HG02759 (cell line): ENCODE results near the gene XRN2.

Experiments
- ATAC-seq: cut with Tn5 transposase; IDR thresholded peaks from one replicate; pipeline ENCODE4 v1.9.1; 2021; ENCODE audit warnings: mild to moderate bottlenecking, moderate library complexity; ENCODE audit not compliant: unreplicated experiment

XRN2 gene

DNA sequence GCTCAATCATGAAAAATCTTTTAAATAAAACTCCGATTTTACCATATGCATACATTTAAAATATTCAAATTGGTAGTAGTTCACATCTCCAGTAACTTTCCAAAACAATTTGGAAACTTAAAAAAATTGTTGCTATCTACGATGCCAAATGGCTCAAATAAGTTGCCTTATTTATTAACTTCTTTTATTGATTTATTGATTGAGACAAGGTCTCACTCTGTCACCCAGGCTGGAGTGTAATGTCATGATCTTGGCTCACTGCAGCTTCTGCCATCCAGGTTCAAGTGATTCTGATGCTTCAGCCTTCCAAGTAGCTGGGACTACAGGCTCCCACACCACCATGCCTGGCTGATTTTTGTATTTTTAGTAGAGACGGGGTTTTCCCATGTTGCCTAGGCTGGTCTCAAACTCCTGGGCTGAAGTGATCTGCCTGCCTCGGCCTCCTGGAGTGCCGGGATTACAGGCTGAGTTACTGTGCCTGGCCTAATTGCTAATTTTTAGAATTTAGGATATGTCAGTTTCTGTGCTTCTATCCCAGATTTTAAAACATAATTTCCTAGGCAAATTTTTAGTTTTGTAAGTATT lies 81.3 kb downstream of the XRN2 start:
- no peak for ATAC-seq

GRCh38 chr20:21386111-21386510 lies 83.0 kb downstream of the XRN2 start:
- no peak for ATAC-seq

DNA sequence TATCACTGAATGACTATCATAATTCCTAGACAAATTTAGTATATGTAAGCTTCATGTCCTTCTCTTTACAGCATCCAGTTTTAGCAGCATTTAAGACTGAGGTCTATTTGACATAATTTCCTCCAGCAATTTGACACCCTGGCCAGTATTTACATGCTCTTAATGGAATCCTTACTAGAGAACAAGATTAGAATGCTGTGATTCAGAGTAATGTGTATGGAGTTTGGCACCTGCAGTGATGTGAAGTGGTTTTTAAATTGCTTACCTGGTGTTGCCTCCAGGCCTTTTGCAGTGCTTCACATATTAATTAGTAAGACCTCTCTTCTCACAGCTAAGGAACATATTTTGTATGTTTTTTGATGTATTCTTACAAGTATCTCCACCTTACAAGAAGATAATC lies 84.4 kb downstream of the XRN2 start:
- no peak for ATAC-seq

DNA sequence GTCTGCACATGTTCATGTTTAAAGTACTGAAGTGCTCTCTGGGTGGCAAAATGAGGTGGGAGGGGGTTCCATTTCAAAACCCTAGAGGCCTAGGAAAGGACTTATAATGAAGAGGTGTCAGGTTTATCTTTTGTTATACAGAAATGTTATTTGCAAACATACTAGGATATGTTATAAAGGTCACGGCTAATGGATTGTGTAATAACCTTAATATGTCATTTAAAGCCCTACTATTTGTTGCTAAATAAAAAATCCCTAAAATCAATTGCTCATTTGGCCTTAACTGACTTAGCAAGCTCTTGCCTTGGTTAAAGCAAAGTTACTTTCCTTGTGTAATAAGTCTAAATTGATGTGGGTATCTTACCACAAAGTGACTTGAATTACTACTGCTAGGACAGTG lies 85.4 kb downstream of the XRN2 start:
- no peak for ATAC-seq

DNA sequence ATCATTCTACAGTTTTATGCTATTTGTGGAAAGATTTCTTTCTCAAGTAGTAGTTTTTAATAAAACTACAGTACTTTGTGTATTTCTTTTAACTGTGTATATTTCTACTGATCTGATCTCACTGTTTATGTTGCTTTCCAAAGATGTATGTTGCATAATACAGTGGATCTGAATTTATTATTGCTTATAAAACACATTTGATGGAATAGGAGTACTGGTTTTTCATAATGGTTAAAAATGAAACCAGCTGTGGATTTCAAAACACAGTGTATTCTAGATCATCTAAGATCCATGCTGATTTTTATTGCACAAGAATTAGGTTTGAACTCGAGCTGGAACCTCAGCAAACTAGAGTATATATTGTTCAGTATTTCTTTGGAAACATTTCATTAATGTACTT lies 86.2 kb downstream of the XRN2 start:
- no peak for ATAC-seq

GRCh38 chr20:21390768-21391167 lies 87.6 kb downstream of the XRN2 start:
- ATAC-seq: no peak

DNA sequence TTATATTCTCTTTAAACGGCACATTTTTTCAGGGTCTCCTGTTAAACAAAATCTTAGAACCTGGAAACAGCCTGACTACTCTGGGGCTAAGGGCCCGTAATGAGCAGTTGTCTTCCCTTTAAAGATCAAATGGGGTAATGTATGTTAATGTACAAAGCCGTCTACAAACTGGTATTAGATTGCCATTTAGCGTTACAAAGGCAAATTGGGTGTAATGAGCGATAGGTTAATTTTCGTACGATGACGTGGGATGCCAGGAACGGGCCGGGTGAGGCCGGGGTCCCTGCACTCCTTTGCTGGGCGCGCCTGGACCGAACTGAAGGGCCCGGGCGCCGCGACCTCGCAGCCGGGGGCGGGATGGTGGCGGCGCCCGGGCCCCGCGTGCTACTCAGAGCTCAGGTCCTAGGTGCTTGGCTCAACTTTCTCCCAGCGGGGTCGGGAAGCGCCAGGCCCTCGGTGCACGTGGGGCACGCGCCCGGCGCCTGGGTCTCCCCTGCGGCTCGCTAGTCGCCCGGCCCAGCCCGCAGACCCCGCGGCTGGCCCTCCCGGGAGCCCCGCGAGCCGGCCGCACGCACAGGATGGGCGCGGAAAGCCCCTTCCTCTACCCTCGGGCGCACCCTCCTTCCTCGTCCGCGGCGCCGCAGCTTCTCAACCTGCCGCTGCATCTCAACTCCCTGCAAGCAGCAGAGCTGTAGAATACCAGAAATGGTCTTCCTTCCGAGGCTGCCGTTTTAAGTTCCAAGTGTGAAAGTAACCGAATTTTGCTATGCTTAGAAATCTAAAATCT lies 88.2 kb downstream of the XRN2 start:
- ATAC-seq: peak; percentile 49

DNA sequence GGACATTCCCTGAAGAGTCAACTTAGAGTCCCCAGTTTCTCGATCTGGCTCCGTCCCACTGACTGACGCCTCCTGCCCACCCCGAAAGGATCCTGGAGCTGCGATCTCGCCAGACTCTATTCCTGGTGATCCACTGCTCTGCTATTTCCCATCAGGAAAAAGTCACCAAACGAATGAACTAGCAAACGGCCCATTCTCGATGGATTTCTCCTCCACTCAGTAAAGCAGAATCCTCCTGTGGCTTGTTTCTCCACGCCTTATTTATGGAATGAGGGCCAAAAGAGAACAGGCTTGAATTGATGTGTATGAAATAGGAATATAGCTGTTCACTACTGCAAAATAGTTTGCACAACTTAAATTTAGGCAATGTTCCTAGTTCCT lies 88.8 kb downstream of the XRN2 start:
- ATAC-seq: no peak

DNA sequence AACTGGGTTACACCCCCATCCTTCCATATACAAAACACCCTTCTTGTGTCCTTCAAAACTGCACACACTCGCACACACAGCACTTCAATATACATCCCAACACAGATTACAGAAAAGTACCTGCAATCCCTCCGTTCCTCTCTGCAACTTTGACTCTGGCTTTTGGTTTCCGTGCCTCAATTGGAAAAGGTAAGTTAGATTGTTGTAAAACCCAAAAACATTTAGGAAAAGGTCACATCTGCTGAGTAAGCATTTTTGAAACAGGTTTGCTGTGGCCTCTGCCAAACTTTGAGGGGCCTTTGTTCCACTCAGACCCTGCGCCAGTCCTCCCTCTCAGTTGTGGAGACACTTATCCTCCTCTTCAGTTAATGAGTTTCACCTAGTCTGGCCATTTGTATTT lies 90.0 kb downstream of the XRN2 start:
- ATAC-seq: no peak

DNA sequence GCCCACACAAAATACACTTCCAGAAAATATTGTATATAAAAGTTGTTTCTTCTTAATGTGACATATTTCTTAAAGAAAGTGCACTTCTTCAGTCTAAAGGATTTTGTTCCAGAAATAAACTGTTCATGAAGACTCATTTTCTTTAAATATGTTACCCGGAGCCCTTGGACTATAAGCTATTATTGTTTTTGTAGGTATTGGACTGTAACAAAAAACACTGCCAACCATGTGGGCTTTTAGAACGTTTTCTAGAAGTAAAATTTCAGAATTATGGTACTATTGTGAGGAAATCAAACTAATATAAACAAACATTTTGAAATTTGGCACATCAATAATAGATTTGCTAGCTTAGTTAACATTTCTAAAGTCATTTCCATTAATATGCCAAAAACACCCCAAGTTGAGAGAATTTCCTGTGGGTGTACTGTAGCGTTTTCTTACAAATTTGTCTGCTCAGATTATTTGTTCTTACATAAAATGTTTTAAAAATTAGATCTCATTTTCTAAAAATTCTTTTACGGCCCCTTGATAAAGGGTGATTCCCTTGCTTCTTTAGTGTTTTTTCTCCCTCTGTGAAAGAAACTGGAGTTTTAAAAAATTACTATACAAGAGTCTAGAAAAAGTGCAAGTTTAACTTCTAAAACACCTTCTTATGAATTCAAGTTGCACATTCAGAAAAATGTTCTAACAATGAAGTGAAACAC lies 90.8 kb downstream of the XRN2 start:
- ATAC-seq: no peak

DNA sequence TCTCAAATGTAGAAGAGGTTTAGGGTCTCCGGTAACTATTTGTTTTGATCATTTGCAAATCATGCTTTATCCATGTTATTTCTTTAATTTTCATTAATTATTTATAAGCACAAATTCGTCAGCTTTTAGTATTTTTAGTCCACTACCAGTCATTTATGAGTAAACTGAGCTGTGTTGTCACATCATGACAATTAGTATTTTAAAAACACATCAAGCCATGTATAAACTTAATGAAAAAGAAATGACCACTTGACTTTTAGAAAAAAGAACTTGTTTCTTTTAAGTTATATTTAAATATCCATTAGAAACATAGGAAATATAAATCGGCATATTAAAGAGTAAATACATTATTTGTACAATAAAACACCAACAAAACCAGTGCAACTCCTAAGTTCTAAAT lies 91.4 kb downstream of the XRN2 start:
- ATAC-seq: no peak

DNA sequence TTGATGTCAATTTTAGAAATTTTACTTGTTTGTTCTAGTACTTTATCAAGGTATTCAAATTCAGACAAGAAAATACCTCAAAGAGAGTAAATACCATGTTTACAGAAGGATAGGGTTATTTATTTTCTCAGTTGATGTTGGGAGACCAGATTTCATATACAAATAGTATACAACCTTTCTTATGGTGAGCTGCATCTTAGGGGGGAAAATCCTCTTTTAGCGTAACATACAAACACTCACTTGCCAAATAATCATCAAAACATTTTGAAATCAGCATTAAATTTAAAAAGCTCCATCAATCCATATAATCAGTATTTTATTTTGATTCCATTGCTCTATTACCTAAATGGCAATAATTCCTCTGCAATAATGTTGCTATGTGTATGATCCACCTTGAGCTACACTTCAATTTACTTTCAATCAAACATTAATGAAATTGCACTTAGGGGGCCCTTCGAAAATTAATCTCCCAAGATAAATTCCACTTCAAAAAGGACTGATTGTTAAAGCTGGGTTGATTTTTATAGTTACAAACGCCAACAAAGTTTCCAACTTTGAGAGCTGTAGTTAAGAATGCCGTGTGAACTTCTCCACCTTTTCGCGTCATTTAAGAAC lies 92.0 kb downstream of the XRN2 start:
- no peak for ATAC-seq

DNA sequence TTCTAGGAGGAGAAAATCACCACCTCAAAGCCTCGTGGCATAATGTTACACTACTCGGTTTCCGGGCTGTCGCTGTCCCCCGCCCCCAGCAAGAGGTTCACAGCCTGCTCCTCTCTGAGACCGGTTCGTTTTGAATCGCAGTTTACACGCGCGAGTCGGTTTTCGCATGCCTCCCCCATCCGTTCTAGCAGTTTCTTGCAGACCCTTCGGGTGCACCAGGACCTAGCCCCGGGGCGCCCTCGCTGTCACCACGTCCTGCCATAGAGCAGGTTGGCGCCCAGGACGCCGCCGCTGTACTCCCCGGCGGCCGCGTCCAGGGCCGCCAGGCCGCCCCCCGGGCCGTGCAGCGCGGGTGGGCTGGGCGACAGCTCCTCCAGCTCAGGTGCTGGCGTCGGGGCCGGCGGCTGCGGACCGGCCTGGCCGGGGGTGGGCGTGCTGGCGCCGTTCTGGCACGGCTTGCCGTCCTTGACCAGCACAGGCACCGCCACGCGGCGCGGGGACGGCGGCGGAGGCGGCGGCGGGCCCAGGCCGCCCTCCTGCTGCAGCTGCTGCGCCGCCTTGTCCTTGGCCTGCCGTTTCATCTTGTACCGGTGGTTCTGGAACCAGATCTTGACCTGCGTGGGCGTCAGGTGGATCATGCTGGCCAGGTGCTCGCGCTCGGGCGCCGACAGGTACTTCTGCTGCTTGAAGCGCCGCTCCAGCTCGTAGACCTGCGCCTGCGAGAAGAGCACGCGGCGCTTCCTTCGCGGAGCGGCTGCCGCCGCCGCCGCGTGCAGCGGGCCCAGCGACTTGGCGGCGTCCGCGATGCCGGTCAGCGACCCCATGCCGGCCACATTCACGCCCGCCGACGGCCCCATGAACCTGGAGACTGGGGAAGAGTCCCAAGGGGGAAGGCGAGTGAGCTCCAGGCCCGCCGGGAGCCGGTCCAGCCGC lies 92.8 kb downstream of the XRN2 start:
- peak; percentile 18 for ATAC-seq

DNA sequence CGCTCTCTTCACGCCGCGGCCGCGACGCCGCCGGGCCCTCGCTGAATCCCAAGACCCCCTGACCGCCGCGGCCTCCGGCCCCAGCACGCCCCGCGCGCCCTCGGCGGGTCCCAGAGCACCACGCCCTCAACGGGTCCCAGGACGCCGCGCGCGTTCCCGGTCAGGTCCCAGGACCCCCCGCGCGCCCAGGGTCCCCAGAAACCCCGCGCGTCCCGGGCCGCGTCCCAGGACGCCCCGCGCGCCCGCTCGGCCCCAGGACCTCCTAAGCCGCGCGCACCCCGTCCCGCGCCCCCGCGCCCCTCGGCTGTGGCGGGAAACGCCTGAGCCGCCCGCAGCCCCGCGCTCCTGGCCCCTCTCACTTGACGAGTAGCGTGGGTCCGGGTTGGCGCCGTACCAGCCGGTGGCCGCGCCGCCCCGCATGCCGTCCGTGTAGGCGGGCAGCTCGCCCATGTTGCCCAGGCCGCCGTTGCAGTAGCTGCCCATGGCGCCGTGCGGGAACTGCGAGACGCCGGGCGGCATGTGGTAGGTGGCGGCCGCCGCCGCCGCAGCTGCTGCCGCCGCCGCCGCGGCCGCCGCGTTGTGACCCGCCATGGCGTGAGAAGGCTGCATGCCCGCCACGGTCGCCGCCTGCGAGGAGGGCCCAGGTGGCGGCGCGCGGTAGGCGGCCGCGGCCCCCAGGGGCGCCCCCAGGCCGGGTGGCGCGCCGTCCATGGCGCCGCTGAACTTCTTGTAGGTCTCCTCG lies 93.6 kb downstream of the XRN2 start:
- peak; percentile 50 for ATAC-seq

DNA sequence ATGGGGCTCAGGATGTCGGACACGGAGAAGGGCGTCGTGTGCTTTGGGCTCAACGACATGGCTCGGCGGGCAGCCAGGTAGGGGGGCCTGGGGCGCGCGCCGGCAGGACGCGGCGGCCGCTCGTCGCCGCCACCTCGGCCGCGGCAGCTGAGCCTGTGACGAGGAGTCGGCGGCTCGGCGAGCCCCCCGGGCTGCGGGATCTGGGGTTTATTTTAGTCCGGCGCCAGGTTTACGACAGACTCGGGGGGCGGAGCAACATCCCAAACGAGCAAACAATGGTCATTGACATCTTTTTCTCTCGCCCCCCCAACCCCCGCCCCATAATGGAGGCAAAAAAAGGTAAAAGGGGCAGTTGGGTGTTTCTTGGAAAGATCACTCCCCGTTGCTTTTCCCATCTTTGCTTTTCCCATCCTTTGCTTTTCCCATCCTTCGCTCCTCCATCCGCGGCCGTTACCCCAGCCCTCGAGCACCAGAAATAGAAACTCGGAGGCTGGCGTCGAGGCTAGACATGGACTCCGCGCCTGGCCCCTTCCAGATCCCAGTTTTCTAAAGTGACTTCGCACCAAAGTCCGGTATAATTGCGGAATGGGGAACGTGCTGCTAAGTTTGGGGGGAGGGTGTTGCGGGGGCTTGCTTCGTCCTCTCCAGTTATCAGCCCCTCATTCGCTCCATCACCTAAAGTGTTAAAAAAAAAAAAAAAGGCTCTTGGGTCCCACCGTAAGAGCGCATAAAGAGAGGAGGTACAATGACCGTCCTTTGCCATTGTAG lies 94.4 kb downstream of the XRN2 start, which contains the start of gene NKX2-4:
TSS of gene NKX2-4 (minus strand) at position 186 of the 768 bp plus-strand sequence. CDS start at position 59, 127 bp downstream.
- no peak for ATAC-seq

GRCh38 chr20:21398109-21399004 lies 95.2 kb downstream of the XRN2 start:
- ATAC-seq: no peak

- no peak for ATAC-seq
These were observed 95.9 kb downstream of the XRN2 start for GRCh38 chr20:21399005-21399475.

- ATAC-seq: no peak
These were observed 108.6 kb downstream of the XRN2 start for GRCh38 chr20:21411725-21412124.
